WERI-Rb-1 (cell line): Measurements from ENCODE around the gene VWCE.
"Not testable (repeated sequence)": the region's sequence is repeated elsewhere in the genome, so short reads cannot be mapped to it uniquely, and the experiment has no call there.

Experiments
- DNase-seq: peaks from one replicate; pipeline ENCODE4 v3.0.0-alpha.2; 2020
- H3K27ac ChIP-seq: fragments of 250-450 bp; sonication (Bioruptor Pico); 2 replicates; pipeline ENCODE4 v1.5.1; 2020; ENCODE audit warnings: mild to moderate bottlenecking, moderate library complexity
- H3K27me3 ChIP-seq: fragments of 250-450 bp; sonication (Bioruptor Pico); 2 replicates; pipeline ENCODE4 v1.5.1; 2021; ENCODE audit warnings: mild to moderate bottlenecking, low read depth, moderate library complexity; ENCODE audit not compliant: insufficient read depth, severe bottlenecking
- H3K36me3 ChIP-seq: fragments of 250-450 bp; sonication (Bioruptor Pico); 2 replicates; pipeline ENCODE4 v1.5.1; 2020; ENCODE audit warnings: mild to moderate bottlenecking, moderate library complexity
- H3K4me3 ChIP-seq: 2 replicates; pipeline ENCODE4 v1.5.1; 2011; ENCODE audit warnings: low read depth, mild to moderate bottlenecking, control low read depth, low read length
- H3K9me3 ChIP-seq: fragments of 250-450 bp; sonication (Bioruptor Pico); 2 replicates; pipeline ENCODE4 v1.5.1; 2021; ENCODE audit warnings: mild to moderate bottlenecking, moderate library complexity; ENCODE audit not compliant: severe bottlenecking
- TF ChIP-seq, protein P1 (sequence below): IDR thresholded peaks from 2 replicates; pipeline ENCODE4 v1.5.1; 2011; ENCODE audit warnings: low read depth, mild to moderate bottlenecking, control low read depth, inconsistent platforms, low read length

VWCE gene

DNA sequence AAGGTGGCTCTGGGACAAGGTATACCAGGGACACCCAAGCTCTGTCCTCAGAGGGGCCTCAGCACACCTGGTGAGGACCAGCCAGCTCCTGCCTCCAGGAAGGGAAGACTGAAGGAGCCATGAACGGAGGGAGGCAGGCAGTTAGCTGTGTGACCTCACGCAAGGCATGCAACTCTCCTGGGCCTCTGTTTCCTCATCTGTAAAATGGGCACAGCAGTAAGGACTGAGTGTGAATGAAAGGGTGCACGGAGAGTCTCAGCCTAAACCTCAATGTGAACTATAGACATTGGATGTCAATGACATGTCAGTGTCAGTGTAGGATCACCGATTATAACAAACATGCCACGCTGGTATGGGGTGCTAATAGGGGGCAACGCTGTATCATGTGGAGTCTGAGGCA, 35.8 kb downstream of the VWCE start:
- no peak for DNase-seq
- TF ChIP-seq, protein P1, sequence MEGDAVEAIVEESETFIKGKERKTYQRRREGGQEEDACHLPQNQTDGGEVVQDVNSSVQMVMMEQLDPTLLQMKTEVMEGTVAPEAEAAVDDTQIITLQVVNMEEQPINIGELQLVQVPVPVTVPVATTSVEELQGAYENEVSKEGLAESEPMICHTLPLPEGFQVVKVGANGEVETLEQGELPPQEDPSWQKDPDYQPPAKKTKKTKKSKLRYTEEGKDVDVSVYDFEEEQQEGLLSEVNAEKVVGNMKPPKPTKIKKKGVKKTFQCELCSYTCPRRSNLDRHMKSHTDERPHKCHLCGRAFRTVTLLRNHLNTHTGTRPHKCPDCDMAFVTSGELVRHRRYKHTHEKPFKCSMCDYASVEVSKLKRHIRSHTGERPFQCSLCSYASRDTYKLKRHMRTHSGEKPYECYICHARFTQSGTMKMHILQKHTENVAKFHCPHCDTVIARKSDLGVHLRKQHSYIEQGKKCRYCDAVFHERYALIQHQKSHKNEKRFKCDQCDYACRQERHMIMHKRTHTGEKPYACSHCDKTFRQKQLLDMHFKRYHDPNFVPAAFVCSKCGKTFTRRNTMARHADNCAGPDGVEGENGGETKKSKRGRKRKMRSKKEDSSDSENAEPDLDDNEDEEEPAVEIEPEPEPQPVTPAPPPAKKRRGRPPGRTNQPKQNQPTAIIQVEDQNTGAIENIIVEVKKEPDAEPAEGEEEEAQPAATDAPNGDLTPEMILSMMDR = no peak
- Histone ChIP-seq H3K27ac (no peak overlapping the region), H3K36me3 (peaks cover 11% of the 10 kb centered on the region; the same call in 1 of the 2 replicates), H3K4me3 (no peak overlapping the region), H3K9me3 (no peaks in the 10 kb centered on the region), H3K27me3 (no peaks in the 10 kb centered on the region)

DNA sequence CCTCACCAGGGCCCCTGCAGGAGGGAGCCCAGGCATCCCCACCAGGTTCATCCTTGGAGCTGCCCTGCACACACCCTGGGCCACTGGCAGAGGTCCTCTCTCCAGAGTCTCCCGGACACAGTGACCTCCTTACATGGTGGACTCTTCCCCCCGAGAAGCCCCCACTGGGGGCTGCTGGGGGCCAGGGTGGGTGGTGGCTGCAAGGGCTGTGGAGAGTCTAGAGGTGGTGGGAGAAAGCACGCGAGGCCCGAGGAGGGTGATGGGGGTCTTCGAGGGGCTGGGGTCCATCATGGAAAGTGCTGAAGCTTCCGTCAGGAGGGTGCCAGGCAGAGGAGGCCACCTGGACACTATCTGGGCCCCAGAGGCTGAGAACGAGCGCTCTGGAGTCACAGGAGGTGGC, 36.6 kb downstream of the VWCE start:
- DNase-seq = no peak
- Histone ChIP-seq H3K36me3 (0 out of 2 replicates have a peak, but pooled peaks cover 11% of the 10 kb centered on the region), H3K27me3 (no peaks in the 10 kb centered on the region), H3K4me3 (no peak overlapping the region), H3K27ac (no peak overlapping the region), H3K9me3 (no peaks in the 10 kb centered on the region)
- TF ChIP-seq, protein P1 = no peak

DNA sequence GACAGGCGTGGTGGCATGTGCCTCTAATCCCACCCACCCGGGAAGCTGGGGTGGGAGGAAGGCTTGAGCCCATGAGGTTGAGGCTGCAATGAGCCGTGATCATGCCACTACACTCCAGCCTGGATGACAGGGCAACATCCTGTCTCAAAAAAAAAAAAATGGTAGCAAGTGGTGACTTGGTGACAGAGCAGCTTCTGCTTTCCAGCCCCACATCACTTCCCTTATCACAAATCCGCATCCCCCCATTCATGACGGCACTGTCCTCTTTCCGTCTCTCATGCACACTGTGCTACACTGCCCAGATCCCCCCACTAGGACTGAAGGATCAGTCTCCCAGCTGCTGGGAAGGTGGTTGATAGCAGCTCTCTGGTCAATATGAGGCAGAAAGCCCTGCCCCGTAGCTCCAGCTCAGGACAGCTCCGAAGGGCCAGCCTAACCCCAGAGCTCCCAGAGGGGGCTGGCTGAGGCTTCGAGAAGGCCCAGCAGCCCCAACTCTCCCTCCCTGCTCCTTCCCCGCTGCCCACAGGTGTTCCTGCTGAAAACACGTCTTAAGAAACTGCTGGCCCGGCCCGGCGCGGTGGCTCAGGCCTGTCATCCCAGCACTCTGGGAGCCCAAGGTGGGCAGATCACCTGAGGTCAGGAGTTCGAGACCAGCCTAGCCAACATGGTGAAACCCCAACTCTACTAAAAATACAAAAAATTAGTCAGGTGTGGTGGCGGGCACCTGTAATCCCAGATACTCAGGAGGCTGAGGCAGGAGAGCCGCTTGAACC, 38.2 kb downstream of the VWCE start:
- TF ChIP-seq, protein P1 = no peak
- Histone ChIP-seq H3K4me3 (no peak overlapping the region), H3K27me3 (no peaks in the 10 kb centered on the region), H3K27ac (no peak overlapping the region), H3K9me3 (no peaks in the 10 kb centered on the region), H3K36me3 (0 out of 2 replicates have a peak, but pooled peaks cover 11% of the 10 kb centered on the region)
- DNase-seq = no peak

- 0 out of 2 replicates have a peak, but pooled peaks cover 5% of the 10 kb centered on the region for H3K36me3 ChIP-seq
- H3K9me3 ChIP-seq = no peaks in the 10 kb centered on the region
- peak overlapping the region; percentile 16; the same call in 1 of the 2 replicates for H3K27ac ChIP-seq
- TF ChIP-seq, protein P1 = peak; percentile 98
- no peaks in the 10 kb centered on the region for H3K27me3 ChIP-seq
- no peak overlapping the region for H3K4me3 ChIP-seq
- DNase-seq = peak; percentile 76
Observed at GRCh38 chr11:61254403-61255025, 40.6 kb downstream of the VWCE start.

DNA sequence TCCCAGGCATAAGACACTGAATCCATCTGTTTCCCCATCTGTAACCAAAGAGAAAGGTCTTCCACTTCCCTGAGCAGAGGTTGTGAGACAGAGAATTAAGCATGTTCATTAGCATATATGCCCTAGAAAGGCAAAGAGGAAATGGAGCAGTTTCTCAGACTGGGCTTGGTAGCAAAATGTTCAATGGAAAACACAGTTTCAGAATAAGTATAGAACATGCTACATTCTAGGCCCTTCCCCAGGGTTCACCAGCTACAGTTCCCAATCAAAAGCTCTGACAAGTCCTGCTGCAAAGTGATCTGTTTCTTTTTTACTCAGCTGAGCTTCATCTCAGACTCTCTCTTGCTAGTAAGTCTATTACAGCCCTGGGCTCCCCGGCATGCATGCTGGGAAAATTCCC, 42.8 kb downstream of the VWCE start:
- peak; percentile 16 for DNase-seq
- not testable (repeated sequence) for H3K9me3 ChIP-seq, H3K4me3 ChIP-seq

GRCh38 chr11:61250796-61251765, 44.0 kb downstream of the VWCE start:
- DNase-seq, H3K27me3 ChIP-seq, H3K36me3 ChIP-seq, H3K9me3 ChIP-seq, H3K4me3 ChIP-seq: not testable (repeated sequence)
- peak overlapping the region; percentile 79 for H3K27ac ChIP-seq

More for the DNA sequence above, 42.8 kb downstream of the VWCE start:
- not testable (repeated sequence) for H3K36me3 ChIP-seq, H3K27me3 ChIP-seq
- peak overlapping the region; percentile 79 for H3K27ac ChIP-seq

DNA sequence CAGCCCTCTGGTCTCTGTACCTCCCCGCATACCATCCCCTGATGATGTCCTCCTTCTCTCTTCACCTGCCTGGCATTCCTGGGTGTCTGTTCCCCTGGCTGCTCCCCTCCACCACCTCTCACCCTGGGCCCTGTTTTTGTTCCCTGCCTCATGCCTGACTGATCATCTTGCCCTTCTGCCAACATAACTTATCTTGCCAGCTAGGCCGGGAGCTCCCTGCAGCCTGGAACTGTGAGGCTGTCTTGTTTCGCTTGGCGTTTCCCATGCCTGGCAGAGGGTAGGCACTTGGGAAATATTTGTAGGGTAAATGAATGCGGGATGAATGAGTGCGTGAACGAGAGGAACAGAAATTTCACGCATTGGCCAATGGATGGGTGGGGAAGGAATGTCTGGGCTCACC, 45.9 kb downstream of the VWCE start:
- not testable (repeated sequence) for H3K27me3 ChIP-seq, H3K9me3 ChIP-seq, H3K36me3 ChIP-seq, DNase-seq, H3K4me3 ChIP-seq, H3K27ac ChIP-seq

DNA sequence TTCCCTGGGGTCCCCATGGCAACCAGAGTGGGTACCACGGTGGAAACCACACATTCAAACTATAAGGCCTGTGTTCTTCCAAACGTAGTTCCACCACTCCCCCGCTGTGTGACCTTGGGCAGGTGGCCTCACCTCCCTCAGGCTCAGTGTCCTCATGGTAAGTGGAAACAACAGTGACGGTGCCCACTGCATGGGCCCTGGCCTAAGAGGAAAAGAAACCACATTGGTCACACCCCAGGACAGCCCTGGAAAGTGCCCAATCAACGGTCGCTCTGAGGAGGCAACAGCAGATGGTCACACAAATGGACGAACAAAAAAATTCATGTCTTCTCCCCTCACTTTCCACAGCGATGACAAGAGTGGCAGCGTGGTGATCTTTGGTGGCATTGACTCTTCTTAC, 47.0 kb downstream of the VWCE start:
- H3K27me3 ChIP-seq, H3K9me3 ChIP-seq, DNase-seq, H3K4me3 ChIP-seq, H3K27ac ChIP-seq, H3K36me3 ChIP-seq: not testable (repeated sequence)

GRCh38 chr11:61245284-61245964, 49.7 kb downstream of the VWCE start:
- not testable (repeated sequence) for DNase-seq, H3K27me3 ChIP-seq, H3K27ac ChIP-seq, H3K9me3 ChIP-seq, H3K36me3 ChIP-seq, H3K4me3 ChIP-seq
